ENCODE results near the gene NID1. TPM values are rescaled to one million over a fixed set of nuclear protein-coding genes. Genes with fewer than 3 reads are reported as not detected.

Gene NID1
- total and polyA plus RNA-seq, 9 of the 15 experiments (the other 6 are each of a cell fraction or from before 2014, with no cell fraction given), result 0.22 TPM; not detected in 8

- TF ChIP-seq, protein P1, sequence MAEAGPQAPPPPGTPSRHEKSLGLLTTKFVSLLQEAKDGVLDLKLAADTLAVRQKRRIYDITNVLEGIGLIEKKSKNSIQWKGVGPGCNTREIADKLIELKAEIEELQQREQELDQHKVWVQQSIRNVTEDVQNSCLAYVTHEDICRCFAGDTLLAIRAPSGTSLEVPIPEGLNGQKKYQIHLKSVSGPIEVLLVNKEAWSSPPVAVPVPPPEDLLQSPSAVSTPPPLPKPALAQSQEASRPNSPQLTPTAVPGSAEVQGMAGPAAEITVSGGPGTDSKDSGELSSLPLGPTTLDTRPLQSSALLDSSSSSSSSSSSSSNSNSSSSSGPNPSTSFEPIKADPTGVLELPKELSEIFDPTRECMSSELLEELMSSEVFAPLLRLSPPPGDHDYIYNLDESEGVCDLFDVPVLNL (CRISPR knock-in tag; IDR thresholded peaks at IDR 0.05; ENCODE audit: low read depth), result no peak
- TF ChIP-seq KDM5B (IDR thresholded peaks at IDR 0.05; ENCODE audit: insufficient replicate concordance, low read depth, low read length) (no peak), TAL1 (IDR thresholded peaks at IDR 0.05) (0 out of 2 replicates have a peak, but pooled peaks have one; percentile 5), CBX5 (IDR thresholded peaks at IDR 0.05; ENCODE audit: borderline replicate concordance, low read depth) (no peak), EHMT2 (IDR thresholded peaks at IDR 0.05) (no peak), DEAF1 (CRISPR knock-in tag; IDR thresholded peaks at IDR 0.05) (peak; percentile 94), ATF6 (CRISPR knock-in tag; IDR thresholded peaks at IDR 0.05) (no peak), ZNF785 (CRISPR knock-in tag; IDR thresholded peaks at IDR 0.05) (no peak), EP300 (IDR thresholded peaks at IDR 0.05; ENCODE audit: low read length) (no peak), POLR2G (IDR thresholded peaks at IDR 0.05; ENCODE audit: low read depth, low read length) (no peak), RAD21 (CRISPR knock-in tag; conservative IDR thresholded peaks at IDR 0.05 in 1 of 2, IDR thresholded peaks at IDR 0.05 in 1 of 2) (peak; percentile 95 to 97), CXXC5 (CRISPR knock-in tag; IDR thresholded peaks at IDR 0.05) (peak; percentile 40; the same call in 1 of the 2 replicates)
- TF ChIP-seq, protein P2, sequence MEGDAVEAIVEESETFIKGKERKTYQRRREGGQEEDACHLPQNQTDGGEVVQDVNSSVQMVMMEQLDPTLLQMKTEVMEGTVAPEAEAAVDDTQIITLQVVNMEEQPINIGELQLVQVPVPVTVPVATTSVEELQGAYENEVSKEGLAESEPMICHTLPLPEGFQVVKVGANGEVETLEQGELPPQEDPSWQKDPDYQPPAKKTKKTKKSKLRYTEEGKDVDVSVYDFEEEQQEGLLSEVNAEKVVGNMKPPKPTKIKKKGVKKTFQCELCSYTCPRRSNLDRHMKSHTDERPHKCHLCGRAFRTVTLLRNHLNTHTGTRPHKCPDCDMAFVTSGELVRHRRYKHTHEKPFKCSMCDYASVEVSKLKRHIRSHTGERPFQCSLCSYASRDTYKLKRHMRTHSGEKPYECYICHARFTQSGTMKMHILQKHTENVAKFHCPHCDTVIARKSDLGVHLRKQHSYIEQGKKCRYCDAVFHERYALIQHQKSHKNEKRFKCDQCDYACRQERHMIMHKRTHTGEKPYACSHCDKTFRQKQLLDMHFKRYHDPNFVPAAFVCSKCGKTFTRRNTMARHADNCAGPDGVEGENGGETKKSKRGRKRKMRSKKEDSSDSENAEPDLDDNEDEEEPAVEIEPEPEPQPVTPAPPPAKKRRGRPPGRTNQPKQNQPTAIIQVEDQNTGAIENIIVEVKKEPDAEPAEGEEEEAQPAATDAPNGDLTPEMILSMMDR (IDR thresholded peaks at IDR 0.05 in 2 of 3, conservative IDR thresholded peaks at IDR 0.05 in 1 of 3; ENCODE audit: insufficient read depth in 2 of 3, low read depth in 1 of 3, low read length in 3 of 3), result peak; percentile 73 to 97 (median 89)
Observed at GRCh38 chr1:236103646-236104218, 38.8 kb upstream of the NID1 start (continued).

All from K562 (cell line).